ENCODE measurements around the gene GSTM5. TPM values are rescaled to one million over a fixed set of nuclear protein-coding genes. Genes with fewer than 3 reads are reported as not detected.

Gene GSTM5
- total RNA-seq, 1 experiment from 2014 or later = 0.11 TPM

- TF ChIP-seq, protein P1, sequence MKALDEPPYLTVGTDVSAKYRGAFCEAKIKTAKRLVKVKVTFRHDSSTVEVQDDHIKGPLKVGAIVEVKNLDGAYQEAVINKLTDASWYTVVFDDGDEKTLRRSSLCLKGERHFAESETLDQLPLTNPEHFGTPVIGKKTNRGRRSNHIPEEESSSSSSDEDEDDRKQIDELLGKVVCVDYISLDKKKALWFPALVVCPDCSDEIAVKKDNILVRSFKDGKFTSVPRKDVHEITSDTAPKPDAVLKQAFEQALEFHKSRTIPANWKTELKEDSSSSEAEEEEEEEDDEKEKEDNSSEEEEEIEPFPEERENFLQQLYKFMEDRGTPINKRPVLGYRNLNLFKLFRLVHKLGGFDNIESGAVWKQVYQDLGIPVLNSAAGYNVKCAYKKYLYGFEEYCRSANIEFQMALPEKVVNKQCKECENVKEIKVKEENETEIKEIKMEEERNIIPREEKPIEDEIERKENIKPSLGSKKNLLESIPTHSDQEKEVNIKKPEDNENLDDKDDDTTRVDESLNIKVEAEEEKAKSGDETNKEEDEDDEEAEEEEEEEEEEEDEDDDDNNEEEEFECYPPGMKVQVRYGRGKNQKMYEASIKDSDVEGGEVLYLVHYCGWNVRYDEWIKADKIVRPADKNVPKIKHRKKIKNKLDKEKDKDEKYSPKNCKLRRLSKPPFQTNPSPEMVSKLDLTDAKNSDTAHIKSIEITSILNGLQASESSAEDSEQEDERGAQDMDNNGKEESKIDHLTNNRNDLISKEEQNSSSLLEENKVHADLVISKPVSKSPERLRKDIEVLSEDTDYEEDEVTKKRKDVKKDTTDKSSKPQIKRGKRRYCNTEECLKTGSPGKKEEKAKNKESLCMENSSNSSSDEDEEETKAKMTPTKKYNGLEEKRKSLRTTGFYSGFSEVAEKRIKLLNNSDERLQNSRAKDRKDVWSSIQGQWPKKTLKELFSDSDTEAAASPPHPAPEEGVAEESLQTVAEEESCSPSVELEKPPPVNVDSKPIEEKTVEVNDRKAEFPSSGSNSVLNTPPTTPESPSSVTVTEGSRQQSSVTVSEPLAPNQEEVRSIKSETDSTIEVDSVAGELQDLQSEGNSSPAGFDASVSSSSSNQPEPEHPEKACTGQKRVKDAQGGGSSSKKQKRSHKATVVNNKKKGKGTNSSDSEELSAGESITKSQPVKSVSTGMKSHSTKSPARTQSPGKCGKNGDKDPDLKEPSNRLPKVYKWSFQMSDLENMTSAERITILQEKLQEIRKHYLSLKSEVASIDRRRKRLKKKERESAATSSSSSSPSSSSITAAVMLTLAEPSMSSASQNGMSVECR (CRISPR knock-in tag; IDR thresholded peaks at IDR 0.05; ENCODE audit: borderline replicate concordance) = no peak
Measured at GRCh38 chr1:109716570-109717090, 4.6 kb downstream of the GSTM5 start (continued).

- no peak for TF ChIP-seq CTCF (IDR thresholded peaks at IDR 0.05)
- TF ChIP-seq ZNF317 (CRISPR knock-in tag; IDR thresholded peaks at IDR 0.05; ENCODE audit: borderline replicate concordance, low read depth) = no peak
- no peak for TF ChIP-seq TCF7 (CRISPR knock-in tag; IDR thresholded peaks at IDR 0.05; ENCODE audit: low read depth)
- TF ChIP-seq, protein P2, sequence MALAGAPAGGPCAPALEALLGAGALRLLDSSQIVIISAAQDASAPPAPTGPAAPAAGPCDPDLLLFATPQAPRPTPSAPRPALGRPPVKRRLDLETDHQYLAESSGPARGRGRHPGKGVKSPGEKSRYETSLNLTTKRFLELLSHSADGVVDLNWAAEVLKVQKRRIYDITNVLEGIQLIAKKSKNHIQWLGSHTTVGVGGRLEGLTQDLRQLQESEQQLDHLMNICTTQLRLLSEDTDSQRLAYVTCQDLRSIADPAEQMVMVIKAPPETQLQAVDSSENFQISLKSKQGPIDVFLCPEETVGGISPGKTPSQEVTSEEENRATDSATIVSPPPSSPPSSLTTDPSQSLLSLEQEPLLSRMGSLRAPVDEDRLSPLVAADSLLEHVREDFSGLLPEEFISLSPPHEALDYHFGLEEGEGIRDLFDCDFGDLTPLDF (CRISPR knock-in tag; IDR thresholded peaks at IDR 0.05) = no peak
- TF ChIP-seq ZNF416 (CRISPR knock-in tag; IDR thresholded peaks at IDR 0.05) = no peak
- no peak for TF ChIP-seq NFE2L1 (CRISPR knock-in tag; IDR thresholded peaks at IDR 0.05)
- no peak for TF ChIP-seq ZNF121 (CRISPR knock-in tag; IDR thresholded peaks at IDR 0.05)
- TF ChIP-seq ATF6 (CRISPR knock-in tag; IDR thresholded peaks at IDR 0.05) = no peak
- no peak for TF ChIP-seq JUN (CRISPR knock-in tag; IDR thresholded peaks at IDR 0.05)
- no peak for TF ChIP-seq RELA (CRISPR knock-in tag; IDR thresholded peaks at IDR 0.05; ENCODE audit: borderline replicate concordance)
- TF ChIP-seq, protein P3, sequence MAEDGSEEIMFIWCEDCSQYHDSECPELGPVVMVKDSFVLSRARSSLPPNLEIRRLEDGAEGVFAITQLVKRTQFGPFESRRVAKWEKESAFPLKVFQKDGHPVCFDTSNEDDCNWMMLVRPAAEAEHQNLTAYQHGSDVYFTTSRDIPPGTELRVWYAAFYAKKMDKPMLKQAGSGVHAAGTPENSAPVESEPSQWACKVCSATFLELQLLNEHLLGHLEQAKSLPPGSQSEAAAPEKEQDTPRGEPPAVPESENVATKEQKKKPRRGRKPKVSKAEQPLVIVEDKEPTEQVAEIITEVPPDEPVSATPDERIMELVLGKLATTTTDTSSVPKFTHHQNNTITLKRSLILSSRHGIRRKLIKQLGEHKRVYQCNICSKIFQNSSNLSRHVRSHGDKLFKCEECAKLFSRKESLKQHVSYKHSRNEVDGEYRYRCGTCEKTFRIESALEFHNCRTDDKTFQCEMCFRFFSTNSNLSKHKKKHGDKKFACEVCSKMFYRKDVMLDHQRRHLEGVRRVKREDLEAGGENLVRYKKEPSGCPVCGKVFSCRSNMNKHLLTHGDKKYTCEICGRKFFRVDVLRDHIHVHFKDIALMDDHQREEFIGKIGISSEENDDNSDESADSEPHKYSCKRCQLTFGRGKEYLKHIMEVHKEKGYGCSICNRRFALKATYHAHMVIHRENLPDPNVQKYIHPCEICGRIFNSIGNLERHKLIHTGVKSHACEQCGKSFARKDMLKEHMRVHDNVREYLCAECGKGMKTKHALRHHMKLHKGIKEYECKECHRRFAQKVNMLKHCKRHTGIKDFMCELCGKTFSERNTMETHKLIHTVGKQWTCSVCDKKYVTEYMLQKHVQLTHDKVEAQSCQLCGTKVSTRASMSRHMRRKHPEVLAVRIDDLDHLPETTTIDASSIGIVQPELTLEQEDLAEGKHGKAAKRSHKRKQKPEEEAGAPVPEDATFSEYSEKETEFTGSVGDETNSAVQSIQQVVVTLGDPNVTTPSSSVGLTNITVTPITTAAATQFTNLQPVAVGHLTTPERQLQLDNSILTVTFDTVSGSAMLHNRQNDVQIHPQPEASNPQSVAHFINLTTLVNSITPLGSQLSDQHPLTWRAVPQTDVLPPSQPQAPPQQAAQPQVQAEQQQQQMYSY (CRISPR knock-in tag; IDR thresholded peaks at IDR 0.05) = no peak
- TF ChIP-seq SP1 (CRISPR knock-in tag; conservative IDR thresholded peaks at IDR 0.05) = no peak
- TF ChIP-seq ZNF671 (CRISPR knock-in tag; IDR thresholded peaks at IDR 0.05) = no peak
- no peak for TF ChIP-seq NR2C2 (CRISPR knock-in tag; IDR thresholded peaks at IDR 0.05)
- no peak for TF ChIP-seq FOXJ3 (CRISPR knock-in tag; IDR thresholded peaks at IDR 0.05; ENCODE audit: borderline replicate concordance)
- TF ChIP-seq AR (CRISPR knock-in tag; IDR thresholded peaks at IDR 0.05) = no peak
- no peak for TF ChIP-seq NR3C1 (CRISPR knock-in tag; conservative IDR thresholded peaks at IDR 0.05; ENCODE audit: low read depth)
- Mint-ChIP-seq H3K36me3 (no peaks in the 10 kb centered on the region), H3K4me1 (no peaks in the 10 kb centered on the region), H3K4me3 (no peak overlapping the region), H3K9me3 (peaks cover 7% of the 10 kb centered on the region), H3K27ac (no peak overlapping the region), H3K27me3 (ENCODE audit: low read depth) (no peaks in the 10 kb centered on the region; the same call in 1 of the 2 replicates)
- DNase-seq (ENCODE audit: low spot score) = no peak
- CTCF ChIA-PET = interaction anchor here (0.6 to 2.5 kb wide), 6 partner anchors 32 to 267 kb away, joined by 3 to 15 read pairs (median 4); partner anchors contain the start of gene AHCYL1
- POLR2A ChIA-PET = no interaction called here
- no peak for ATAC-seq
Measured at GRCh38 chr1:109717729-109718128, 5.7 kb downstream of the GSTM5 start.

Measured in WTC11 (cell line).